Left colon (tissue), 2 donors: ENCODE data around the gene C20orf204. TPM values are rescaled to one million over a fixed set of nuclear protein-coding genes. Genes with fewer than 3 reads are reported as not detected.
"Not testable (repeated sequence)": the region's sequence is repeated elsewhere in the genome, so short reads cannot be mapped to it uniquely, and the experiment has no call there.

ENCODE experiments used
- ATAC-seq: fragments of 200-7000 bp; cut with Tn5 transposase; one replicate; pipeline ENCODE4 v1.9.1; 2020; ENCODE audit warnings: mild to moderate bottlenecking, moderate library complexity
- DNase-seq, 2 donors: peaks; one replicate each; pipeline ENCODE4 v3.0.0-alpha.2; 2020
- intact Hi-C, 2 donors: fragments of 100-400 bp; cut with DNase I in 1 of 2; cut with micrococcal nuclease in 1 of 2; formaldehyde crosslinking; loops; one replicate each; pipeline versions ENCODE4 v1.11.2 to v1.14.0; 2022; cut with DNase I, micrococcal nuclease
- microRNA-seq, 2 donors: library from miRNA; unstranded; fragments of <30 nt; microRNA quantifications; one replicate each; pipeline versions ENCODE4 v1.1.0 to v1.2.0, GENCODE V29; 2020
- total RNA-seq, 2 donors: library from RNA; stranded (reverse); fragmentation: NEBNext Ultra II Directional; extraction: Animal tissue kit (Norgen Biotek cat#: 25700); gene quantifications; one replicate each; pipeline ENCODE4 v1.2.1, GENCODE V29; 2021
- donor health status: DM: no; HTN: no; CAD: no.
- donor health status: DM: yes; HTN: yes; CAD: no.

C20orf204 gene
- total RNA-seq, 2 donors from 2014 or later, result 0.67 to 1.7 TPM

GRCh38 chr20:64088586-64088985, 52.6 kb downstream of the C20orf204 start:
- DNase-seq, ATAC-seq, intact Hi-C loops: not testable (repeated sequence)

Small RNA genes lying within 50 kb of the gene (microRNA-seq; reads per million reads assigned to microRNA genes)
- gene MIR6813, result 0 to 0.53 reads per million in 2 donors

Other genes with a start within 250 kb of the C20orf204 start
- 1 to 10 TPM; 3.0 to 5.6 TPM for gene ZBTB46, start 204.9 kb upstream of the C20orf204 start, total RNA-seq
- not detected for gene ABHD16B, start 174.7 kb upstream of the C20orf204 start, total RNA-seq
- gene TPD52L2, start 170.9 kb upstream of the C20orf204 start, total RNA-seq, result 10 to 100 TPM; 49.5 to 58.5 TPM
- 10 to 100 TPM; 55.3 to 79.4 TPM for gene DNAJC5, start 141.1 kb upstream of the C20orf204 start, total RNA-seq
- gene UCKL1, start 79.8 kb upstream of the C20orf204 start, total RNA-seq, result 10 to 100 TPM; 41.7 to 44.8 TPM
- 1 to 10 TPM; 1.3 to 2.9 TPM for gene ZNF512B, start 66.3 kb upstream of the C20orf204 start, total RNA-seq
- 1 to 10 TPM; 5.8 to 9.5 TPM for gene SAMD10, start 56.5 kb upstream of the C20orf204 start, total RNA-seq
- gene PRPF6, start 55.0 kb upstream of the C20orf204 start, total RNA-seq, result 10 to 100 TPM; 51.7 to 51.8 TPM
- gene SOX18, start 13.5 kb downstream of the C20orf204 start, total RNA-seq, result 1 to 10 TPM; 8.9 to 9.1 TPM
- gene TCEA2, start 27.0 kb downstream of the C20orf204 start, total RNA-seq, result 1 to 10 TPM; 7.9 to 9.9 TPM
- 1 to 10 TPM; 3.4 to 5.9 TPM for gene RGS19, start 43.3 kb downstream of the C20orf204 start, total RNA-seq
- gene OPRL1, start 43.9 kb downstream of the C20orf204 start, total RNA-seq, result under 1 TPM; 0.15 to 0.17 TPM
- gene LKAAEAR1, start 48.2 kb downstream of the C20orf204 start, total RNA-seq, result not detected
- gene NPBWR2, start 71.4 kb downstream of the C20orf204 start, total RNA-seq, result not detected
- gene MYT1, start 128.3 kb downstream of the C20orf204 start, total RNA-seq, result under 1 TPM; 0.06 to 0.11 TPM
- gene PCMTD2, start 219.6 kb downstream of the C20orf204 start, total RNA-seq, result 10 to 100 TPM; 26.1 to 33.8 TPM